Mucosa of rectum (tissue), 2 donors: ENCODE results near the gene IP6K3.

ENCODE experiments used
- H3K27ac ChIP-seq, 2 donors: one replicate each; pipeline ENCODE4 v1.7.0; 2013; ENCODE audit warnings: inconsistent platforms in 2 of 2, low read depth in 2 of 2, low read length in 2 of 2
- H3K27me3 ChIP-seq, 2 donors: one replicate each; pipeline ENCODE4 v1.7.0; 2013; ENCODE audit warnings: low read length in 2 of 2; ENCODE audit not compliant: control insufficient read depth in 2 of 2, insufficient read depth in 2 of 2
- H3K36me3 ChIP-seq, 2 donors: one replicate each; pipeline ENCODE4 v1.7.0; 2013; ENCODE audit warnings: low read length in 2 of 2; ENCODE audit not compliant: control insufficient read depth in 2 of 2, insufficient read depth in 2 of 2
- H3K4me1 ChIP-seq, 2 donors: one replicate each; pipeline ENCODE4 v1.7.0; 2013; ENCODE audit warnings: low read length in 2 of 2, mild to moderate bottlenecking in 1 of 2; ENCODE audit not compliant: control insufficient read depth in 2 of 2, insufficient read depth in 2 of 2
- H3K4me3 ChIP-seq, 2 donors: one replicate each; pipeline ENCODE4 v1.7.0; 2013; ENCODE audit warnings: low read length in 2 of 2
- H3K9ac ChIP-seq, 2 donors: one replicate each; pipeline ENCODE4 v1.7.0; 2013; ENCODE audit warnings: low read length in 2 of 2, low read depth in 1 of 2, mild to moderate bottlenecking in 1 of 2
- H3K9me3 ChIP-seq, 2 donors: one replicate each; pipeline ENCODE4 v1.7.0; 2013; ENCODE audit warnings: low read length in 2 of 2; ENCODE audit not compliant: control insufficient read depth in 2 of 2
- donor health status: healthy.
- donor health status: Normal muscosa, but diverticular disease.

The IP6K3 gene

GRCh38 chr6:33746651-33747100 lies at the start of gene IP6K3:
Gene IP6K3 (minus strand): TSS chr6:33746905. CDS start chr6:33735476, 11,429 bp downstream.
- peak within 1 kb of the TSS; percentile 1 to 15 for H3K4me3 ChIP-seq
- H3K36me3 ChIP-seq = no peaks in the 10 kb centered on the region
- H3K27ac ChIP-seq = peak within 1 kb of the TSS; percentile 66 to 77
- H3K4me1 ChIP-seq = peaks cover 24 to 36% of the 10 kb centered on the region in 2 donors
- no peaks in the 10 kb centered on the region for H3K9me3 ChIP-seq
- H3K27me3 ChIP-seq = no peaks in the 10 kb centered on the region
- peak within 1 kb of the TSS in 1 of 2 donors; percentile 49 for H3K9ac ChIP-seq

GRCh38 chr6:33794910-33795623 lies 48.4 kb upstream of the IP6K3 start:
- Histone ChIP-seq H3K27me3 (peaks cover 8 to 11% of the 10 kb centered on the region in 2 donors), H3K4me3 (no peak overlapping the region), H3K36me3 (no peaks in the 10 kb centered on the region), H3K27ac (no peak overlapping the region), H3K9me3 (no peaks in the 10 kb centered on the region), H3K9ac (no peak overlapping the region), H3K4me1 (no peaks in the 10 kb centered on the region)

GRCh38 chr6:33792981-33793380 lies 46.3 kb upstream of the IP6K3 start:
- Histone ChIP-seq H3K36me3 (no peaks in the 10 kb centered on the region), H3K4me1 (peaks cover under 1% of the 10 kb centered on the region in 2 donors), H3K9me3 (no peaks in the 10 kb centered on the region), H3K4me3 (no peak overlapping the region), H3K27ac (no peak overlapping the region), H3K9ac (no peak overlapping the region), H3K27me3 (peaks cover 4 to 11% of the 10 kb centered on the region in 2 donors)

- Histone ChIP-seq H3K4me1 (peaks cover 12 to 14% of the 10 kb centered on the region in 2 donors), H3K36me3 (no peaks in the 10 kb centered on the region), H3K27ac (no peak overlapping the region), H3K4me3 (no peak overlapping the region), H3K9me3 (no peaks in the 10 kb centered on the region), H3K27me3 (peaks cover 4 to 11% of the 10 kb centered on the region in 2 donors), H3K9ac (no peak overlapping the region)
These were observed 44.9 kb upstream of the IP6K3 start for GRCh38 chr6:33791620-33792019.

GRCh38 chr6:33790910-33791309 lies 44.2 kb upstream of the IP6K3 start:
- Histone ChIP-seq H3K9ac (no peak overlapping the region), H3K27me3 (peaks cover 4 to 11% of the 10 kb centered on the region in 2 donors), H3K4me1 (peaks cover 18 to 21% of the 10 kb centered on the region in 2 donors), H3K27ac (no peak overlapping the region), H3K4me3 (no peak overlapping the region), H3K36me3 (peaks cover 0 to 5% of the 10 kb centered on the region in 2 donors), H3K9me3 (no peaks in the 10 kb centered on the region)

- no peak overlapping the region for H3K4me3 ChIP-seq
- peaks cover under 1 to 9% of the 10 kb centered on the region in 2 donors for H3K36me3 ChIP-seq
- H3K27ac ChIP-seq = no peak overlapping the region
- peaks cover 19 to 24% of the 10 kb centered on the region in 2 donors for H3K4me1 ChIP-seq
- H3K9ac ChIP-seq = no peak overlapping the region
- no peaks in the 10 kb centered on the region for H3K9me3 ChIP-seq
- H3K27me3 ChIP-seq = peaks cover 4 to 11% of the 10 kb centered on the region in 2 donors
These were observed 43.7 kb upstream of the IP6K3 start for GRCh38 chr6:33790379-33790778.

GRCh38 chr6:33789550-33789895 lies 42.8 kb upstream of the IP6K3 start:
- Histone ChIP-seq H3K4me1 (peaks cover 19 to 24% of the 10 kb centered on the region in 2 donors), H3K27ac (no peak overlapping the region), H3K9me3 (no peaks in the 10 kb centered on the region), H3K9ac (no peak overlapping the region), H3K36me3 (peaks cover 9 to 16% of the 10 kb centered on the region in 2 donors), H3K4me3 (peak overlapping the region; percentile 13 to 83), H3K27me3 (peaks cover 4 to 6% of the 10 kb centered on the region in 2 donors)

- peak within 1 kb of the TSS; percentile 80 to 83 for H3K4me3 ChIP-seq
- peak within 1 kb of the TSS; percentile 92 to 96 for H3K27ac ChIP-seq
- H3K9me3 ChIP-seq = no peaks in the 10 kb centered on the region
- H3K36me3 ChIP-seq = peaks cover 14 to 20% of the 10 kb centered on the region in 2 donors
- H3K27me3 ChIP-seq = peaks cover 3 to 4% of the 10 kb centered on the region in 2 donors
- peak within 1 kb of the TSS; percentile 90 to 91 for H3K9ac ChIP-seq
- H3K4me1 ChIP-seq = peaks cover 19 to 24% of the 10 kb centered on the region in 2 donors
These were observed 42.2 kb upstream of the IP6K3 start, which contains the start of gene LEMD2 for GRCh38 chr6:33788694-33789549. Gene LEMD2 (minus strand): TSS chr6:33789130. CDS start chr6:33789116, 14 bp downstream.

GRCh38 chr6:33787954-33788693 lies 41.4 kb upstream of the IP6K3 start:
- Histone ChIP-seq H3K4me3 (peak overlapping the region; percentile 80 to 83), H3K4me1 (peaks cover 19 to 24% of the 10 kb centered on the region in 2 donors), H3K36me3 (peaks cover 22 to 28% of the 10 kb centered on the region in 2 donors), H3K27ac (peak overlapping the region; percentile 92 to 96), H3K27me3 (peaks cover 0 to 2% of the 10 kb centered on the region in 2 donors), H3K9ac (peak overlapping the region; percentile 90 to 91), H3K9me3 (no peaks in the 10 kb centered on the region)
